Activated CD4-positive, alpha-beta memory T cell treated with anti-CD3 and anti-CD28 coated beads, Interleukin-2, amount 10 ng/mL, durations not matched to agents 7 days and 5 days (primary cell): Measurements from ENCODE around the gene TCTA. TPM values are rescaled to one million over a fixed set of nuclear protein-coding genes. Genes with fewer than 3 reads are reported as not detected.

Source experiments
- CTCF ChIA-PET: fragments of 350-600 bp; sonication (Branson Sonifier 250); formaldehyde crosslinking; loops from one replicate; lab custom pipeline; 2021; ENCODE audit warnings: antibody characterized with exemption, inconsistent platforms; lab: Charles Lee
- POLR2A ChIA-PET: fragments of 350-600 bp; sonication (Branson Sonifier 250); formaldehyde crosslinking; loops from one replicate; lab custom pipeline; 2021; ENCODE audit warnings: antibody characterized with exemption; lab: Charles Lee
- DNase-seq: peaks from one replicate; pipeline ENCODE4 v3.0.0-alpha.2; 2020
- H3K27ac Mint-ChIP-seq: one replicate; pipeline ENCODE4 v1.8.0; 2021; ENCODE audit warnings: mild to moderate bottlenecking, mixed read lengths
- H3K27me3 Mint-ChIP-seq: one replicate; pipeline ENCODE4 v1.8.0; 2021; ENCODE audit warnings: mixed read lengths
- H3K36me3 Mint-ChIP-seq: one replicate; pipeline ENCODE4 v1.8.0; 2021; ENCODE audit warnings: low read depth, mixed read lengths
- H3K4me1 Mint-ChIP-seq: one replicate; pipeline ENCODE4 v1.8.0; 2021; ENCODE audit warnings: mixed read lengths
- H3K4me3 Mint-ChIP-seq: one replicate; pipeline ENCODE4 v1.8.0; 2021; ENCODE audit warnings: mild to moderate bottlenecking, mixed read lengths
- H3K9me3 Mint-ChIP-seq: one replicate; pipeline ENCODE4 v1.8.0; 2021; ENCODE audit warnings: mixed read lengths
- total RNA-seq, 2 experiments: library from RNA; stranded (reverse); gene quantifications; one replicate each; pipeline ENCODE4 v1.2.3, GENCODE V29; 2021

Gene TCTA
- total RNA-seq: 10 to 100 TPM; 19.7 to 22.4 TPM

DNA sequence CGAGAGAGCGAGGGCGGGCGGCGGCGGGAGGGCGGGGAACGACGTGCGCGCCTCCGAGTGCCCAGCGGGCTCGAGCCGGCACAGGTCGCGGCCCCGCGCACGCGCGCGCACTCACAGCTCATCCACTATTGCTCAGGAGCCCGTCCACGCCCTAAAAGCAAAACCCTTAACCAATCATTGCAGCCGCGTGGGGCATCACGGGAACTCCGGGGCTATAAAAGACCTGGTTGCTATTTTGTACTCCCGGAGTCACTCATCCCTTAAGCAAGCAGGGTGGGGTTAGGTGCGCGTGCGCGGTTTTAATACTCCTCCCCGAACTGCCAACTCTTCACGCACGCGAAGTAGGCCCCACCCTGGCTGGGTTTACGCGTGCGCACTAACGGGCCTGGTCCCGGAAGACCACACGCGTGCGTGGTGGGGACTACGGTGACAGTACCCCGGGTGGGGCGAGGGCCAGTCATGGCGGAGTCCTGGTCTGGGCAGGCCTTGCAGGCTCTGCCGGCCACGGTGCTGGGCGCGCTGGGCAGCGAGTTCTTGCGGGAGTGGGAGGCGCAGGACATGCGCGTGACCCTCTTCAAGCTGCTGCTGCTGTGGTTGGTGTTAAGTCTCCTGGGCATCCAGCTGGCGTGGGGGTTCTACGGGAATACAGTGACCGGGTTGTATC lies at the start of gene TCTA, which contains the start of gene RHOA:
Gene TCTA (plus strand): TSS at position 456 of the 664 bp plus-strand sequence. CDS start 4 bp downstream, at position 460.
Gene RHOA (minus strand): TSS at position 9 of the 664 bp plus-strand sequence. CDS start 36,387 bp downstream, outside the sequence.
- ChIA-PET POLR2A (interaction anchor here (0.5 to 4.2 kb wide), 33 partner anchors 8 to 678 kb away, joined by 3 to 82 read pairs (median 5); partner anchors contain the start of genes AMT, ARIH2, DAG1 and GPX1), CTCF (interaction anchor here (0.6 to 3.5 kb wide), 11 partner anchors 16 to 401 kb away, joined by 3 to 20 read pairs (median 3); partner anchors contain the start of genes NICN1, QRICH1, UBA7 and USP4)
- Mint-ChIP-seq H3K27me3 (peaks cover 2% of the 10 kb centered on the region), H3K36me3 (peaks cover 64% of the 10 kb centered on the region), H3K27ac (peak within 1 kb of the TSS; percentile 99), H3K9me3 (no peaks in the 10 kb centered on the region), H3K4me3 (peak within 1 kb of the TSS; percentile 98), H3K4me1 (peaks cover 68% of the 10 kb centered on the region)
- peak; percentile 99 for DNase-seq

DNA sequence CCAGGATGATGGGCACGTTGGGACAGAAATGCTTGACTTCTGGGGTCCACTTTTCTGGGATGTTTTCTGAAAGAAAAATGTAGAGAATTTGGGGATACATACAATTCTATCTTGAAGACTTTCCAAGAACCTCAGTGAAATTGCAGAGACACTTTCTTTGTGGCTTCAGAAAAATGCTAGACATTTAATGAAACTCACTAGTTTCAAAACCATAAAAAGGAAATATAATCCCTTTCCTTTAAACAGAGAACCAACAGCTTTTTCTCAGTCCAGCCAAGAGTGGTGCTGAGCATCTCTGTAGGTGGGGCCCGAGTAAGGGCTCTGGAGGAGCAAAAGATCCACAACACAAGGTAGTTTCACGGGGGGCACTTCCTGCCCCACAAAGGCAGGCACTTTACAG lies 49.7 kb upstream of the TCTA start:
- ChIA-PET CTCF (interaction anchor here (4.8 kb wide), 1 partner anchor 23 kb away, joined by 30 read pairs; the partner anchor contains the start of gene USP4), POLR2A (interaction anchor here (1.7 kb wide), 2 partner anchors 11 kb away, joined by 3 to 5 read pairs; no protein-coding TSS in a partner anchor)
- peak overlapping the region; percentile 42 for H3K27ac Mint-ChIP-seq
- H3K9me3 Mint-ChIP-seq: no peaks in the 10 kb centered on the region
- no peak for DNase-seq
- H3K27me3 Mint-ChIP-seq: no peaks in the 10 kb centered on the region
- peaks cover 29% of the 10 kb centered on the region for H3K4me1 Mint-ChIP-seq
- H3K4me3 Mint-ChIP-seq: no peak overlapping the region
- peaks cover 62% of the 10 kb centered on the region for H3K36me3 Mint-ChIP-seq

DNA sequence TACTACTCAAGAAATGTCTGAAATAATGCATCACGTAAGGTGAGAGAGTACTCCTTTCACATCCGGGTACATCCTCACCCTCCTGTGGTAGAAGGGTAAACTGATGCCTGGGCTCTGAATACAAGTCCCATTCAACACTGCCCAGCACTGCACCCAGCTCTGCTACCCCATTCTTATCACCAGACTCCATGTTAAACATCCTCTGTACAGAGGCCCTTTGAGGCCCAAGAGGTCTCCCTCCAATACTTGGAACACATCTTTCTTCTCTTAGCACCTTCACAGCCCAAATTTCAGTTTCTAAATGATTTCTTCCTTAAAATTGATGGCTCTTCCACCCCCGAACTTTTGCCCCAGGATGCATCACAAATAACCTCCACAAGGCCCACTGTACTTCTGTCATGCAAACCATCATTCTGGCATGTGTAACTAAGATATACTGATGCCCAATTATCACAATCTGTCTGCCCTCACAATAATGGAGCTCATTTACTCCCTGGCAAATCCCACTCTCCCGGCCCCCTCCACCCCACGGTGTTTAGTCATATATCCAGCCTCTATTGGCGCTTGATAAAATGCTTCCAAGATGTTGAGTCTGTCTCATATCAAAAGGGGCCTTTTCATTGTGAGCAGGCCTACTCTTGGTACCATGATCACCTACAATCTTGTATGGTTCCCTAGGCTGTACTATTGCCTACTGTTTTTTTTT lies 41.5 kb upstream of the TCTA start:
- no peak overlapping the region for H3K27ac Mint-ChIP-seq
- H3K4me3 Mint-ChIP-seq: no peak overlapping the region
- H3K27me3 Mint-ChIP-seq: no peaks in the 10 kb centered on the region
- H3K4me1 Mint-ChIP-seq: peaks cover 19% of the 10 kb centered on the region
- H3K36me3 Mint-ChIP-seq: peaks cover 76% of the 10 kb centered on the region
- CTCF ChIA-PET: interaction anchor here (0.6 kb wide), 1 partner anchor 760 kb away, joined by 3 read pairs; no protein-coding TSS in a partner anchor
- DNase-seq: no peak
- H3K9me3 Mint-ChIP-seq: no peaks in the 10 kb centered on the region
- POLR2A ChIA-PET: interaction anchor here (0.9 kb wide), 2 partner anchors 31 to 41 kb away, joined by 3 read pairs; partner anchors contain the start of genes RHOA, TCTA and USP4

DNA sequence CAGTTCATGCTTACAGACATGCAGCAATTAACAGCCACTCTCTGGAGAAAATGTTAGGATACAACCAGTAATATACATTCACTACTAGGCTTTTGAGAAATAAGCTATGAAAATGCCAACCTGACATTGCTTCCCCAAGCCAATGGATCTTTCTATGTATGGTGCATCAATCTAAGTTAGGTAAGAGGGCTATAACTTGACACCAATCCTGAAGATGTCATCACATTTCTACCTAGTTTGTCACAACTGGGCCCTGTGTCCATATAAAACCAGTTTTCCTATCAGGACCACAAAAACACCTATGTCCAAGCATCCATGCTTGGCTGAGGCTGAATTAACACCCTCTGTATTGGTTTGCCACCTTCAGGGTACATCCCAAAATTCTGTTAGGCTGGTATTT lies 40.3 kb upstream of the TCTA start:
- POLR2A ChIA-PET: no interaction called here
- CTCF ChIA-PET: interaction anchor here (0.6 kb wide), 1 partner anchor 172 kb away, joined by 3 read pairs; no protein-coding TSS in a partner anchor
- peaks cover 68% of the 10 kb centered on the region for H3K36me3 Mint-ChIP-seq

GRCh38 chr3:49377483-49377882 lies 34.7 kb upstream of the TCTA start:
- POLR2A ChIA-PET: interaction anchor here (1.1 to 1.7 kb wide), 3 partner anchors 12 to 39 kb away, joined by 3 read pairs; partner anchors contain the start of gene RHOA
- Mint-ChIP-seq H3K4me3 (no peak overlapping the region), H3K4me1 (peaks cover 32% of the 10 kb centered on the region), H3K36me3 (peaks cover 58% of the 10 kb centered on the region), H3K27me3 (no peaks in the 10 kb centered on the region), H3K27ac (peak overlapping the region; percentile 77), H3K9me3 (peaks cover 9% of the 10 kb centered on the region)
- DNase-seq: peak; percentile 68
- CTCF ChIA-PET: interaction anchor here (0.5 kb wide), 1 partner anchor 531 kb away, joined by 3 read pairs; no protein-coding TSS in a partner anchor

More for the DNA sequence above, 40.3 kb upstream of the TCTA start:
- Mint-ChIP-seq H3K27me3 (no peaks in the 10 kb centered on the region), H3K27ac (no peak overlapping the region), H3K4me3 (no peak overlapping the region), H3K9me3 (no peaks in the 10 kb centered on the region), H3K4me1 (peaks cover 17% of the 10 kb centered on the region)
- no peak for DNase-seq

DNA sequence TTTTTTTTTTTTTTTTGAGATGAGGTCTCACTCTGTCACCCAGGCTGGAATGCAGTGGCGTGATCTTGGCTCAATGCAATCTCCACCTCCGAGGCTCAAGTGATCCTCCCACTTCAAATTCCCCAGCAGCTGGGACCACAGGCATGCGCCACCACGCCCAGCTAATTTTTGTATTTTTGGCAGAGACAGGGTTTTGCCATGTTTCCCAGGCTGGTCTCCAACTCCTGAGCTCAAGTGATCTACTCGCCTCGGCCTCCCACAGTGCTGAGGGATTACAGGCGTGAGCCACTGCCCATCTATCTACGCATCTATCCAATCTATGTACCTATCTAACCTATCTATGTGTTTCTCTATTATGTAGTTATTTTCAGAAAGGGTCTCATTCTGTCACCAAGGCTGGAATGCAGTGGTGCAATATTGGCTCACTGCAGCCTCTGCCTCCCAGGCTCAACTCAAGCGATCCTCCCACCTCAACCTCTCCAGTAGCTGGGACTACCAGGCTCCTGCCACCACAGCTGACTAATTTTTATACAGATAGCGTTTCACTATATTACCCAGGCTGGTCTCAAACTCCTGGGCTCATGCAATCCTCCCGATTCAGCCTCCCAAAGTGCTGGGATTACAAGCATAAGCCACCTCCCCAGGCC lies 33.9 kb upstream of the TCTA start:
- Mint-ChIP-seq H3K4me3 (no peak overlapping the region), H3K9me3 (peaks cover 9% of the 10 kb centered on the region), H3K27ac (peak overlapping the region; percentile 50), H3K4me1 (peaks cover 31% of the 10 kb centered on the region), H3K36me3 (peaks cover 50% of the 10 kb centered on the region), H3K27me3 (no peaks in the 10 kb centered on the region)
- DNase-seq: no peak
- ChIA-PET CTCF (interaction anchor here (0.5 to 0.7 kb wide), 2 partner anchors 170 to 532 kb away, joined by 3 to 6 read pairs; no protein-coding TSS in a partner anchor), POLR2A (interaction anchor here (1.1 to 1.7 kb wide), 3 partner anchors 11 to 38 kb away, joined by 3 read pairs; partner anchors contain the start of gene RHOA)

- H3K27me3 Mint-ChIP-seq: no peaks in the 10 kb centered on the region
- no peak overlapping the region for H3K4me3 Mint-ChIP-seq
- H3K9me3 Mint-ChIP-seq: peaks cover 6% of the 10 kb centered on the region
- CTCF ChIA-PET: interaction anchor here (2.1 kb wide), 1 partner anchor 43 kb away, joined by 4 read pairs; the partner anchor contains the start of gene USP4
- POLR2A ChIA-PET: no interaction called here
- H3K4me1 Mint-ChIP-seq: peaks cover 36% of the 10 kb centered on the region
- DNase-seq: no peak
- peak overlapping the region; percentile 42 for H3K27ac Mint-ChIP-seq
- H3K36me3 Mint-ChIP-seq: peaks cover 38% of the 10 kb centered on the region
These were observed 28.8 kb upstream of the TCTA start for GRCh38 chr3:49383387-49383786.

DNA sequence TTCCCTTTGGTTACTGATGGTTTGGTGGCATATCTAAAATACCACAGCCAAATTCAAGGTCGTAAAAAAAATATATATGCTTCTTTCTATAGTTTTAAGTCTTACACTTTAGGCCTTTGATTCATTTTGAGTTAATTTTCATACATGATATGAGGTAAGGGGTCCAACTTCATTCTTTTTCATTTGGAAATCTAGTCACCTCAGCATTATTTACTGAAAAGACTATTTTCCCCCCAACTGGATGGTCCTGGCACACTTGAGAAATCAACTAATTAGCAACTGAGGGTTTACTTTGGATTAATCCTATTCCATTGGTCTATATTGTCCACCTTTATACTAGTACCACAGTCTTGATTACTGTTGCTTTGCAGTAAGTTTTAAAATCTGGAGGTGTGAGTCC lies 26.6 kb upstream of the TCTA start:
- H3K36me3 Mint-ChIP-seq: peaks cover 29% of the 10 kb centered on the region
- ChIA-PET POLR2A (interaction anchor here (2.0 kb wide), 1 partner anchor 26 kb away, joined by 5 read pairs; the partner anchor contains the start of genes RHOA and TCTA), CTCF (interaction anchor here (1.2 kb wide), 1 partner anchor 65 kb away, joined by 4 read pairs; no protein-coding TSS in a partner anchor)
- H3K9me3 Mint-ChIP-seq: no peaks in the 10 kb centered on the region
- no peaks in the 10 kb centered on the region for H3K27me3 Mint-ChIP-seq
- H3K4me1 Mint-ChIP-seq: peaks cover 29% of the 10 kb centered on the region
- no peak overlapping the region for H3K4me3 Mint-ChIP-seq
- no peak overlapping the region for H3K27ac Mint-ChIP-seq
- no peak for DNase-seq

DNA sequence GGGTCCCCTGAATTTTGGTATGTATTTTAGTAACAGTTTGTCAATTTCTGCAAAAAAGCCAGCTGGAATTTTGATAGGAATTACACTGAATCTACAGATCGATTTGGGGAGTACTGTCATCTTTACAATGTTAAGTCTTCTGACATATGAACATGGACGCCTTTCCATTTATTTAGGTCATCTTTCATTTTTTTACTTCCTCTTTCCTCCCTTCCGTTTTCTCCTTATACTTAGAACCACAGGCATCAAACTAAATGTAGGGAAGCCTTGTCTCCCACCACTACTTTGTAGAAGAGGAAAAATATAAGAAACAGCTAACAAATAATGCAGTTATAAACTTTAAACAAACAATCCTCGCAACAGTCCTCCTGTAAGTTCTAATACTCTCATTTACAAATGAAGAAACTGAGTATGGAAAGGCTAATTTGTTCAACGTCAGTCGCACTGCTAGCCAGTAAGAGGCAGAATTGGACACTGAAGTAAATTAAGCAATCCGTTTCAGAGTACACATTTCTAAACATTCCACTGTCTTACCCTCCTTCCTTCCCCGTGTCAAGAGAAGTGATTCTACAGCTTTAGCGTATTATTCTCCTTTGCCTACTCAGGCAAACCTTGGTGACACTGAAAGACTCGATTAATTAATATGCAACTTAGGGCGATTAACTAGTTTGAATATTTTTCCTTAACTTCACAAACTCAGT lies 26.0 kb upstream of the TCTA start:
- POLR2A ChIA-PET: no interaction called here
- Mint-ChIP-seq H3K4me3 (no peak overlapping the region), H3K9me3 (no peaks in the 10 kb centered on the region), H3K4me1 (peaks cover 29% of the 10 kb centered on the region), H3K27ac (no peak overlapping the region), H3K36me3 (peaks cover 29% of the 10 kb centered on the region), H3K27me3 (no peaks in the 10 kb centered on the region)
- CTCF ChIA-PET: interaction anchor here (1.2 kb wide), 1 partner anchor 64 kb away, joined by 4 read pairs; no protein-coding TSS in a partner anchor
- no peak for DNase-seq

DNA sequence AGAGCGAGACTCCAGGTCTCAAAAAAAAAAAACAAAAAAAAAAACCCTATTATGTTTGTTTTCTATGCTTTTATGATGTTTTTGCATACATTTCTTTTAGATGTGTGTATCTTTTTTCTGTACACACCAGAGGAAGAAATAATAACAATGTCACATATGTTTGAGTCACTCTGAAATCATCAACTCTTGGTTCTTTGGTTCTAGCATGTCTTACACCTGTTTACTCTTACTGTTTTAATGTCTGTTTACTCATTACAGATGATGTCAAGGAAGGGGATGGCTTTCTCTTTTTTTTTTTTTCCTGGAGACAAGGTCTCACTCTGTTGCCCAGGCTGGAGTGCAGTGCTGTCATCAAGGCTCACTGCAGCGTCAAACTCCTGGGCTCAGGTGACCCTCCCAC lies 24.5 kb upstream of the TCTA start:
- no peak for DNase-seq
- Mint-ChIP-seq H3K9me3 (no peaks in the 10 kb centered on the region), H3K27me3 (no peaks in the 10 kb centered on the region), H3K36me3 (peaks cover 29% of the 10 kb centered on the region), H3K4me3 (no peak overlapping the region), H3K4me1 (peaks cover 29% of the 10 kb centered on the region), H3K27ac (peak overlapping the region; percentile 23)
- POLR2A ChIA-PET: interaction anchor here (2.5 kb wide), 1 partner anchor 48 kb away, joined by 11 read pairs; the partner anchor contains the start of gene USP4
- CTCF ChIA-PET: interaction anchor here (1.0 kb wide), 1 partner anchor 62 kb away, joined by 4 read pairs; no protein-coding TSS in a partner anchor

- Mint-ChIP-seq H3K4me3 (no peak overlapping the region), H3K4me1 (peaks cover 30% of the 10 kb centered on the region), H3K27ac (no peak overlapping the region), H3K36me3 (peaks cover 32% of the 10 kb centered on the region), H3K27me3 (no peaks in the 10 kb centered on the region), H3K9me3 (no peaks in the 10 kb centered on the region)
- ChIA-PET CTCF (interaction anchor here (1.0 kb wide), 1 partner anchor 61 kb away, joined by 4 read pairs; no protein-coding TSS in a partner anchor), POLR2A (interaction anchor here (0.7 to 2.5 kb wide), 3 partner anchors 24 to 48 kb away, joined by 3 to 11 read pairs (median 4); partner anchors contain the start of genes RHOA, TCTA and USP4)
- DNase-seq: no peak
These were observed 23.9 kb upstream of the TCTA start for GRCh38 chr3:49388289-49388820.
